GM23248 (cell line): ENCODE data around the gene NEDD9.

Source experiments
- EZH2 ChIP-seq: fragments of 200-600 bp; sonication (generic); IDR thresholded peaks from 2 replicates; pipeline ENCODE4 v1.6.1; 2018; ENCODE audit warnings: antibody characterized with exemption, mild to moderate bottlenecking; ENCODE audit not compliant: insufficient read depth, poor library complexity, severe bottlenecking
- EZH2phosphoT487 ChIP-seq: fragments of 200-600 bp; sonication (generic); IDR thresholded peaks from 2 replicates; pipeline ENCODE4 v1.6.1; 2018; ENCODE audit warnings: antibody characterized with exemption, moderate library complexity, mild to moderate bottlenecking, low read depth; ENCODE audit not compliant: insufficient read depth

- TF ChIP-seq EZH2 (no peak), EZH2phosphoT487 (no peak)
Measured at GRCh38 chr6:11260249-11261038, 28.0 kb upstream of the NEDD9 start.
